Omental fat pad (tissue), 4 donors: ENCODE measurements around the gene REEP1. TPM values are rescaled to one million over a fixed set of nuclear protein-coding genes. Genes with fewer than 3 reads are reported as not detected.

ENCODE experiments used
- ATAC-seq: fragments of 150-250 bp; one replicate; pipeline ENCODE4 v1.9.1; 2016; ENCODE audit warnings: mild to moderate bottlenecking, moderate library complexity; ENCODE audit not compliant: low FRiP score
- DNase-seq: peaks from one replicate; pipeline ENCODE4 v3.0.0-alpha.2; 2019; ENCODE audit warnings: low spot score
- total RNA-seq, 4 donors: library from RNA; depleted of rRNA; stranded (reverse); fragments of >200 nt; gene quantifications; one replicate each; pipeline ENCODE4 v1.1.0, GENCODE V29; 2016
- TF ChIP-seq, protein P1 (sequence below), 3 donors: fragments of 450-650 bp; IDR thresholded peaks; one replicate each; pipeline ENCODE4 v1.5.1; 2016 to 2017; ENCODE audit warnings: antibody characterized with exemption in 3 of 3, mild to moderate bottlenecking in 3 of 3, moderate library complexity in 2 of 3

REEP1 gene
- total RNA-seq, 4 donors from 2014 or later = 2.5 to 15.4 (median 4.3) TPM

GRCh38 chr2:86194751-86195054, 142.7 kb downstream of the REEP1 start:
- no peak for DNase-seq

DNA sequence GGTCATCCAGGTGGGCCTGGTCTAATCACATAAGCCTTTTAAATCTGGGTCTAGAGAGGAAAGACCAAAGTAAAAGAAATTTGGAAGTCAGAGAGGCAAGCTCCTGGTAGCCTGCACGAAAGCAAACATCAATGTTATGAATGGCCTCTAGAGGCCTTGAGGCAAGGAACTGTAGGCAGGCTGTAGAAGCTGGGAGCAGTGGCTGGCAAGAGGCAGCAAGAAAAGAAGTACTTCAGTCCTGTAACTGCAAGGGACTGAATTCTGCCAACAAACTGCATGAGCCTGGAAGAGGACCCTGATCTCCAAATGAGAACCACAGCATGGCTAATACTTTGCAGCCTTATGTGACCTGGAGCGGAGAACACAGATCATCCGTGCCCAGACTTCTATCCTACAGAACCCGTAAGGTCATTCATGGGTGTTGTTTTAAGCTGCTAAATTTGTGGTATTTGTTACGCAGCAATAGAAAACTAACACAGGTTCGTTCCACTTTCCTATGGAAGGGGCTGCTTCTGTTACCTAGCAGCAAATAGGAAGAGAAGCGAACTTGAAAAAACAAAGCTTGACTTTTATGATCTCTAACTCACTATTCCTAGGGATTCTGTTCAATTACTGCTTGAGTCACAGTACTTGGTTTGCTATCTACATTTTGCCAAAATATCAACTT, 143.4 kb downstream of the REEP1 start:
- TF ChIP-seq, protein P1, sequence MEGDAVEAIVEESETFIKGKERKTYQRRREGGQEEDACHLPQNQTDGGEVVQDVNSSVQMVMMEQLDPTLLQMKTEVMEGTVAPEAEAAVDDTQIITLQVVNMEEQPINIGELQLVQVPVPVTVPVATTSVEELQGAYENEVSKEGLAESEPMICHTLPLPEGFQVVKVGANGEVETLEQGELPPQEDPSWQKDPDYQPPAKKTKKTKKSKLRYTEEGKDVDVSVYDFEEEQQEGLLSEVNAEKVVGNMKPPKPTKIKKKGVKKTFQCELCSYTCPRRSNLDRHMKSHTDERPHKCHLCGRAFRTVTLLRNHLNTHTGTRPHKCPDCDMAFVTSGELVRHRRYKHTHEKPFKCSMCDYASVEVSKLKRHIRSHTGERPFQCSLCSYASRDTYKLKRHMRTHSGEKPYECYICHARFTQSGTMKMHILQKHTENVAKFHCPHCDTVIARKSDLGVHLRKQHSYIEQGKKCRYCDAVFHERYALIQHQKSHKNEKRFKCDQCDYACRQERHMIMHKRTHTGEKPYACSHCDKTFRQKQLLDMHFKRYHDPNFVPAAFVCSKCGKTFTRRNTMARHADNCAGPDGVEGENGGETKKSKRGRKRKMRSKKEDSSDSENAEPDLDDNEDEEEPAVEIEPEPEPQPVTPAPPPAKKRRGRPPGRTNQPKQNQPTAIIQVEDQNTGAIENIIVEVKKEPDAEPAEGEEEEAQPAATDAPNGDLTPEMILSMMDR (IDR thresholded peaks at IDR 0.05) = no peak
- ATAC-seq = no peak
- no peak for DNase-seq

More at GRCh38 chr2:86194751-86195054, 142.7 kb downstream of the REEP1 start:
- TF ChIP-seq, protein P1 (IDR thresholded peaks at IDR 0.05) = no peak
- no peak for ATAC-seq

DNA sequence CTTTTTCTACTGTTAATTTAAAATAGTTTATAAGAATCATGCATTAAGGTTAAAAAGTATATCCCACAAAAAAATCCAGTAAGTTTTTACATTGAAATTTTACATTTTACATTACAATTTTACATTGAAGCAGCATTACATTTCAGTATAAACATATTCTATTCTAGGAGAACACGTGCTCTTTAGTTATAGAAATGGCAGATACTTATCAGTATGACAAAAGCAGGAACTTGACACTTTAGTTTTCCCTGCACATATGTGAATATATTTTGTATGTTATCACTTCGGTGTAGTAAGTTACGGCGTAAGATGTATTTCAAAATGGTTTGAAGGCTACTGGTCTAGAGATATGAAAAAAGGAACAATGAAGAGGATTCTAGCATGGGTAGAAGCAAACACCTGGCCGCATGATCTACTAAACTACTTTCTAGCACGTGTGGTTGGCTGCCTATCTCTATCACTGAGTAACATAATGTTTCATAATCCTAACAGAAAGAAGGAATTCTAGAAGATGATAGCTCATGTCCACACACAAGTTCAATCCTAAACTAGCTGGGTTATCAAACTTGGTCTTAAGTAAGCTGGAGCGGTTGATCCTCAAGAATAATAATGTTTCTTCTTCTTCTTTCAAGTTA, 147.5 kb downstream of the REEP1 start:
- DNase-seq (no peak), ATAC-seq (no peak)
- TF ChIP-seq, protein P1 (IDR thresholded peaks at IDR 0.05) = no peak

DNA sequence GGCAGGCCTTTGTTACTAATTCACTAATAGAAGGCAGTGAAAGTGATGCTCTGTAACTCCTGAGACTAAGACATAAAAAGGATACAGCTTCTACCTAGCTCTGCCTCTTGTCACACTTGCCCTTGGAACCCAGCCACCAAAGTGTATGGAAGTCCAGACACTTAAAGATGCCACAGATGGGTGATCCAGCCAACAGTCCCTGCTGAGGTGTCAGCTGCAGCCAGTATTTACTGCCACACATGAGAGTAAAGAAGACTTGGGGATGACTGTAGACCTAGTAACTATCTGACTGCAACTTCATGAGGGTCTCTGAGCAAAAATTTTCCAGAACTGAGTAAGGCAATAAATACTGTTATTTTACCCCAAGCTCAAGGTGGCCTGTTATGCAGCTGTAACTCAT, 151.0 kb downstream of the REEP1 start:
- TF ChIP-seq, protein P1 (IDR thresholded peaks at IDR 0.05) = no peak
- no peak for ATAC-seq
- DNase-seq = no peak

GRCh38 chr2:86185517-86186212, 151.8 kb downstream of the REEP1 start:
- TF ChIP-seq, protein P1 (IDR thresholded peaks at IDR 0.05) = no peak
- no peak for DNase-seq
- no peak for ATAC-seq

GRCh38 chr2:86176597-86176996, 160.8 kb downstream of the REEP1 start:
- DNase-seq = no peak
- TF ChIP-seq, protein P1 (IDR thresholded peaks at IDR 0.05) = no peak
- no peak for ATAC-seq
